Thyroid gland (tissue), 4 donors: ENCODE results near the gene ARHGEF26.

Experiments
- POLR2A ChIP-seq, 2 donors: fragments of 450-650 bp; IDR thresholded peaks; one replicate each; pipeline ENCODE4 v1.6.1; 2017; ENCODE audit warnings: antibody characterized with exemption in 2 of 2, mild to moderate bottlenecking in 2 of 2, moderate library complexity in 1 of 2
- TF ChIP-seq, protein P1 (sequence below), 6 experiments: fragments of 200-600 bp in 3 of 6; fragments of 450-650 bp in 3 of 6; sonication (generic) in 3 of 6; IDR thresholded peaks; one replicate each; pipeline ENCODE4 v1.5.1; 2016 to 2019; ENCODE audit warnings: antibody characterized with exemption in 6 of 6, mild to moderate bottlenecking in 2 of 6, inconsistent platforms in 1 of 6, moderate library complexity in 1 of 6

DNA sequence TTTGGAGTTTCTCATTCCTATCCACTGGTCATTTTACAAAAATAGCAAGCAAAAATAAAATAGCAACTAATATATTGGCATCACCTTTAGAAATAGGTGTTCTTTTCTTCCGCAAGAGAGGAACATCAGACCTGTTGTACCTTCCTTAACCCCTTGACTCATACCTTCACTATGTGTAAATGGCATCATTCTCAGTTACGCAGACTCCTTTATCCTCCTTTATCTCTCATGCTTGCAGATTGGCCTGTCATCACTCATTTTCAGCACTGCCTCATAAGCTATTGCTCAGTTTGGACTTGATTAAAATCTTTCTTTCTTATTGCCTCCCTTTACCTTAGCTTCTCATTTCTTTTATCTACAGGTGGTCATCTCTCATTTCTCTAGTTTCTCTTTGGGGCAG lies 21.4 kb downstream of the ARHGEF26 start:
- TF ChIP-seq, protein P1, sequence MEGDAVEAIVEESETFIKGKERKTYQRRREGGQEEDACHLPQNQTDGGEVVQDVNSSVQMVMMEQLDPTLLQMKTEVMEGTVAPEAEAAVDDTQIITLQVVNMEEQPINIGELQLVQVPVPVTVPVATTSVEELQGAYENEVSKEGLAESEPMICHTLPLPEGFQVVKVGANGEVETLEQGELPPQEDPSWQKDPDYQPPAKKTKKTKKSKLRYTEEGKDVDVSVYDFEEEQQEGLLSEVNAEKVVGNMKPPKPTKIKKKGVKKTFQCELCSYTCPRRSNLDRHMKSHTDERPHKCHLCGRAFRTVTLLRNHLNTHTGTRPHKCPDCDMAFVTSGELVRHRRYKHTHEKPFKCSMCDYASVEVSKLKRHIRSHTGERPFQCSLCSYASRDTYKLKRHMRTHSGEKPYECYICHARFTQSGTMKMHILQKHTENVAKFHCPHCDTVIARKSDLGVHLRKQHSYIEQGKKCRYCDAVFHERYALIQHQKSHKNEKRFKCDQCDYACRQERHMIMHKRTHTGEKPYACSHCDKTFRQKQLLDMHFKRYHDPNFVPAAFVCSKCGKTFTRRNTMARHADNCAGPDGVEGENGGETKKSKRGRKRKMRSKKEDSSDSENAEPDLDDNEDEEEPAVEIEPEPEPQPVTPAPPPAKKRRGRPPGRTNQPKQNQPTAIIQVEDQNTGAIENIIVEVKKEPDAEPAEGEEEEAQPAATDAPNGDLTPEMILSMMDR (IDR thresholded peaks at IDR 0.05): no peak
- no peak for TF ChIP-seq POLR2A (IDR thresholded peaks at IDR 0.05)
